Inferior parietal cortex (tissue), 1 donor: ENCODE results near the gene NFKB1.
"Not testable (repeated sequence)": the region's sequence is repeated elsewhere in the genome, so short reads cannot be mapped to it uniquely, and the experiment has no call there.

Experiments used
- DNase-seq: peaks from one replicate; pipeline ENCODE4 v3.0.0-alpha.2; 2016; ENCODE audit errors: extremely low spot score

The NFKB1 gene

GRCh38 chr4:102565696-102566095 is 64.5 kb downstream of the NFKB1 start:
- no peak for DNase-seq

- DNase-seq, result no peak
These were observed 65.3 kb downstream of the NFKB1 start for GRCh38 chr4:102566426-102566825.

- DNase-seq, result no peak
These were observed 66.3 kb downstream of the NFKB1 start for GRCh38 chr4:102567427-102567826.

GRCh38 chr4:102569200-102569599 is 68.0 kb downstream of the NFKB1 start:
- no peak for DNase-seq

GRCh38 chr4:102570211-102570610 is 69.1 kb downstream of the NFKB1 start:
- DNase-seq, result not testable (repeated sequence)

GRCh38 chr4:102572452-102572851 is 71.3 kb downstream of the NFKB1 start:
- no peak for DNase-seq

- no peak for DNase-seq
These were observed 73.2 kb downstream of the NFKB1 start for GRCh38 chr4:102574317-102574716.

GRCh38 chr4:102575369-102576129 is 74.4 kb downstream of the NFKB1 start:
- no peak for DNase-seq

- no peak for DNase-seq
These were observed 77.1 kb downstream of the NFKB1 start for GRCh38 chr4:102578270-102578669.

- no peak for DNase-seq
These were observed 77.7 kb downstream of the NFKB1 start for GRCh38 chr4:102578819-102579218.

- DNase-seq, result no peak
These were observed 78.8 kb downstream of the NFKB1 start for GRCh38 chr4:102579794-102580462.

GRCh38 chr4:102580463-102580842 is 79.3 kb downstream of the NFKB1 start:
- DNase-seq, result no peak

GRCh38 chr4:102584091-102584490 is 82.9 kb downstream of the NFKB1 start:
- DNase-seq, result no peak

GRCh38 chr4:102585329-102585728 is 84.2 kb downstream of the NFKB1 start:
- no peak for DNase-seq

GRCh38 chr4:102586002-102586643 is 85.0 kb downstream of the NFKB1 start:
- no peak for DNase-seq

GRCh38 chr4:102586644-102587021 is 85.5 kb downstream of the NFKB1 start:
- DNase-seq, result no peak

- DNase-seq, result no peak
These were observed 88.6 kb downstream of the NFKB1 start for GRCh38 chr4:102589743-102590142.

- no peak for DNase-seq
These were observed 91.1 kb downstream of the NFKB1 start for GRCh38 chr4:102592256-102592655.

GRCh38 chr4:102593147-102593546 is 92.0 kb downstream of the NFKB1 start:
- no peak for DNase-seq

- no peak for DNase-seq
These were observed 92.8 kb downstream of the NFKB1 start for GRCh38 chr4:102594000-102594399.

GRCh38 chr4:102596532-102596931 is 95.4 kb downstream of the NFKB1 start:
- DNase-seq, result no peak

GRCh38 chr4:102598086-102598761 is 97.1 kb downstream of the NFKB1 start:
- DNase-seq, result no peak
